Ascending aorta (tissue), 2 donors: ENCODE results near the gene LCP2. TPM values are rescaled to one million over a fixed set of nuclear protein-coding genes. Genes with fewer than 3 reads are reported as not detected.
"Not testable (repeated sequence)": the region's sequence is repeated elsewhere in the genome, so short reads cannot be mapped to it uniquely, and the experiment has no call there.

Experiments
- DNase-seq, 2 donors: peaks; one replicate each; pipeline ENCODE4 v3.0.0-alpha.2; 2019; ENCODE audit warnings: low spot score in 2 of 2
- H3K27ac ChIP-seq, 2 donors: fragments of 200-600 bp; sonication (generic); one replicate each; pipeline ENCODE4 v1.5.1; 2016 to 2017; ENCODE audit warnings: mild to moderate bottlenecking in 1 of 2
- H3K27me3 ChIP-seq: fragments of 200-600 bp; sonication (generic); one replicate; pipeline ENCODE4 v1.5.1; 2017
- H3K36me3 ChIP-seq, 2 donors: fragments of 200-600 bp; sonication (generic); one replicate each; pipeline ENCODE4 v1.5.1; 2016
- H3K4me1 ChIP-seq, 2 donors: fragments of 200-600 bp; sonication (generic); one replicate each; pipeline ENCODE4 v1.5.1; 2016 to 2017; ENCODE audit warnings: mild to moderate bottlenecking in 1 of 2
- H3K4me3 ChIP-seq, 2 donors: fragments of 200-600 bp; sonication (generic); one replicate each; pipeline ENCODE4 v1.5.1; 2016 to 2017; ENCODE audit warnings: mild to moderate bottlenecking in 1 of 2
- H3K9me3 ChIP-seq, 2 donors: fragments of 200-600 bp; sonication (generic); one replicate each; pipeline ENCODE4 v1.5.1; 2016
- intact Hi-C: fragments of 100-400 bp; cut with DNase I; formaldehyde crosslinking; loops from one replicate; pipeline ENCODE4 v1.15.1; 2023
- total RNA-seq: library from RNA; depleted of rRNA; stranded (reverse); fragments of >200 nt; gene quantifications from one replicate; pipeline ENCODE4 v1.1.0, GENCODE V29; 2016
- TF ChIP-seq, protein P1 (sequence below), 3 experiments: fragments of 200-600 bp in 2 of 3; fragments of 450-650 bp in 1 of 3; sonication (generic) in 2 of 3; IDR thresholded peaks; one replicate each; pipeline ENCODE4 v1.5.1; 2016 to 2019; ENCODE audit warnings: antibody characterized with exemption in 3 of 3, mild to moderate bottlenecking in 1 of 3, moderate library complexity in 1 of 3

The LCP2 gene
- total RNA-seq, 1 donor from 2014 or later: 9.3 TPM

DNA sequence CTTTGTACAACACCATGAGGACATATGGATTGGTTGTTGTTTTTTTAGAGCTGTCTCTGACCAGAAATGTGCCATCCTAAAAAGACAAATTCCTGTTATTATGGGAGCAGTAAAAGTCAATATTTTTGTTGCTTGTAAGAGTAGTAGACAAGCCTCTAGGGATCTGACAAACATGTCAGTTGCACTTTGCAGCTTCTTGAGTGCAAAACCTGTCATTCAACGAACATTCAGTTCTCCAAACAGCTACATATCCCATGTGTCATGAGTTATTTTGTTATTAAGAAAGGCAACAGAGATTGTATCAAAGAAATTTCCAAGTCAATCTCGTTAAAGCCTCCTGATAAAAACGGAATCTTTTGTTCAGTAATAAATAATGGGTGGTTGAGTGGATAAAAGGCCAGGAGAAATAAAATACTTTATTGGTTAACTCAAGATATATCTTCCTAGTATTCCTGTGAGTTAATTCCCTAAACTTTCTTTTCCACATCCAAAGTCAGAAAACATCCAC, 46.7 kb downstream of the LCP2 start:
- H3K9me3 ChIP-seq: no peaks in the 10 kb centered on the region
- no peaks in the 10 kb centered on the region for H3K36me3 ChIP-seq
- H3K27me3 ChIP-seq: no peaks in the 10 kb centered on the region
- no peak overlapping the region for H3K4me3 ChIP-seq
- intact Hi-C loops: no loop called here
- no peaks in the 10 kb centered on the region for H3K4me1 ChIP-seq
- H3K27ac ChIP-seq: no peak overlapping the region
- TF ChIP-seq, protein P1, sequence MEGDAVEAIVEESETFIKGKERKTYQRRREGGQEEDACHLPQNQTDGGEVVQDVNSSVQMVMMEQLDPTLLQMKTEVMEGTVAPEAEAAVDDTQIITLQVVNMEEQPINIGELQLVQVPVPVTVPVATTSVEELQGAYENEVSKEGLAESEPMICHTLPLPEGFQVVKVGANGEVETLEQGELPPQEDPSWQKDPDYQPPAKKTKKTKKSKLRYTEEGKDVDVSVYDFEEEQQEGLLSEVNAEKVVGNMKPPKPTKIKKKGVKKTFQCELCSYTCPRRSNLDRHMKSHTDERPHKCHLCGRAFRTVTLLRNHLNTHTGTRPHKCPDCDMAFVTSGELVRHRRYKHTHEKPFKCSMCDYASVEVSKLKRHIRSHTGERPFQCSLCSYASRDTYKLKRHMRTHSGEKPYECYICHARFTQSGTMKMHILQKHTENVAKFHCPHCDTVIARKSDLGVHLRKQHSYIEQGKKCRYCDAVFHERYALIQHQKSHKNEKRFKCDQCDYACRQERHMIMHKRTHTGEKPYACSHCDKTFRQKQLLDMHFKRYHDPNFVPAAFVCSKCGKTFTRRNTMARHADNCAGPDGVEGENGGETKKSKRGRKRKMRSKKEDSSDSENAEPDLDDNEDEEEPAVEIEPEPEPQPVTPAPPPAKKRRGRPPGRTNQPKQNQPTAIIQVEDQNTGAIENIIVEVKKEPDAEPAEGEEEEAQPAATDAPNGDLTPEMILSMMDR (IDR thresholded peaks at IDR 0.05): no peak
- DNase-seq: no peak

GRCh38 chr5:170249355-170249754, 48.2 kb downstream of the LCP2 start:
- intact Hi-C loops: no loop called here
- Histone ChIP-seq H3K4me1 (no peaks in the 10 kb centered on the region), H3K27ac (no peak overlapping the region), H3K36me3 (no peaks in the 10 kb centered on the region), H3K9me3 (no peaks in the 10 kb centered on the region), H3K4me3 (no peak overlapping the region), H3K27me3 (no peaks in the 10 kb centered on the region)
- DNase-seq: no peak
- TF ChIP-seq, protein P1 (IDR thresholded peaks at IDR 0.05): no peak

GRCh38 chr5:170248931-170249227, 48.7 kb downstream of the LCP2 start:
- H3K36me3 ChIP-seq, H3K27ac ChIP-seq, DNase-seq, H3K27me3 ChIP-seq, H3K4me1 ChIP-seq, intact Hi-C loops, H3K9me3 ChIP-seq, H3K4me3 ChIP-seq: not testable (repeated sequence)

DNA sequence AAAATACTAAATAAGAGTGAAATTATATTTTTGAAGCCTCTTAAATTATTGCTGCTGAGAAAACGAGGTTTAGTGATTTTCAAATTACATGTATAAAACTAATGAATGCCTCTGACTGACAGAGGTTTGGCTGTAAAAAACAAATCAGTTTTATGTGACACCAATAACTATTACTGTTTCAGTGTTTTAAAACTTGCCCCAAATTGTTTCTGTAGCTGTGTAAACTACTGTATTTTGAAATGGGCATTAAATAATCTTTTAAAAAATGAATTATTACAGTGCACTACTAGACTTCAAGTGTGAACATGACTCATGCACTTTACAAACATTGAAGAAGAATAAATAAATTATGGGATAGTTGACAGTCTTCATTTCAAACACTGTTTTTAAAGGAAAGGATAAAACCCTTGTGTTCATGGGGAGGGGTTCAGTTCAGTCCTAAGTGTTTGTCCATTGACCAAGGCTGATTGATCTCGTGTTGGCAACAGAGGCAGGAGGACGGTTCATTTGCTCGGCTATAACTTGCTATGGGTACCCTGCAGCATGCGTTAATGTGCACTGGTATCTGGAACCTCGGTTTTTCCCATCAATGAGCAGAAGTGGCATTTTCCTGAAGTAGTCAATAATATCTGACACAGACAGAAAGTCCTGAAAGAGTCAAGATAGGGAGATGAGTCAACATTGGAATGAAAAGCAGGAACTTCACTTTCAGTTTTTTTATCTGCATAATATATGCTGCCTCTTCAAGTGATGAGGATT, 49.2 kb downstream of the LCP2 start:
- no peaks in the 10 kb centered on the region for H3K9me3 ChIP-seq
- intact Hi-C loops: no loop called here
- no peaks in the 10 kb centered on the region for H3K27me3 ChIP-seq
- TF ChIP-seq, protein P1 (IDR thresholded peaks at IDR 0.05): no peak
- H3K36me3 ChIP-seq: no peaks in the 10 kb centered on the region
- DNase-seq: no peak
- H3K4me1 ChIP-seq: no peaks in the 10 kb centered on the region
- H3K4me3 ChIP-seq: no peak overlapping the region
- H3K27ac ChIP-seq: no peak overlapping the region

DNA sequence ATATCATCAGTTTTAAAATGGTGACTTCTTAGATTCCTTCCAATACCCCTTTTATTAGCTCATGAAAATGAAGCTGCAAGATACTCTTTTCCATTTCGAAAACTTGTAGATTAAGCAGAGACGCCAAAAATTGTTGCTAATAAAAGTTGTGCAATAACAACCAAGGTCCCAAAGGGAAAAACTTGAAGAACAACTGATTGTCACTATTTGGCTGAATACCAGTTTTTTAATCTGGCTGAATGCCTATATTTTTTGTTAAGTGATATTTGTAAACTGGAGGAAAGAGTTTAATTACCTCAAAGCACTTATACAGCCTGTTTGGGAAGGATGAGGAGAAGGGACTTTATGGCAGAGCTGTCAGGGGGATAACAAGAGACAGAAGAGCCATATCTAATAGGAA, 50.2 kb downstream of the LCP2 start:
- Histone ChIP-seq H3K27me3 (no peaks in the 10 kb centered on the region), H3K4me3 (no peak overlapping the region), H3K4me1 (no peaks in the 10 kb centered on the region), H3K36me3 (no peaks in the 10 kb centered on the region), H3K9me3 (no peaks in the 10 kb centered on the region), H3K27ac (no peak overlapping the region)
- intact Hi-C loops: no loop called here
- TF ChIP-seq, protein P1 (IDR thresholded peaks at IDR 0.05): no peak
- no peak for DNase-seq

GRCh38 chr5:170246126-170246870, 51.3 kb downstream of the LCP2 start:
- intact Hi-C loops: no loop called here
- H3K4me3 ChIP-seq: no peak overlapping the region
- TF ChIP-seq, protein P1 (IDR thresholded peaks at IDR 0.05): no peak
- H3K9me3 ChIP-seq: no peaks in the 10 kb centered on the region
- no peak overlapping the region for H3K27ac ChIP-seq
- no peaks in the 10 kb centered on the region for H3K27me3 ChIP-seq
- DNase-seq: no peak
- no peaks in the 10 kb centered on the region for H3K36me3 ChIP-seq
- no peaks in the 10 kb centered on the region for H3K4me1 ChIP-seq

DNA sequence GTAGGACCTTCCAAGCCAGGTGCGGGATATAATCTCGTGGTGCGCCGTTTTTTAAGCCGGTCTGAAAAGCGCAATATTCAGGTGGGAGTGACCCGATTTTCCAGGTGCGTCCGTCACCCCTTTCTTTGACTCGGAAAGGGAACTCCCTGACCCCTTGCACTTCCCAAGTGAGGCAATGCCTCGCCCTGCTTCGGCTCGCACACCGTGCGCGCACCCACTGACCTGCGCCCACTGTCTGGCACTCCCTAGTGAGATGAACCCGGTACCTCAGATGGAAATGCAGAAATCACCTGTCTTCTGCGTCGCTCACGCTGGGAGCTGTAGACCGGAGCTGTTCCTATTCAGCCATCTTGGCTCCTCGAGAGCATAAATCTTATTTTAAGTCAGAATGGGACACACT, 52.1 kb downstream of the LCP2 start:
- H3K36me3 ChIP-seq, H3K27me3 ChIP-seq, H3K27ac ChIP-seq, H3K9me3 ChIP-seq, intact Hi-C loops, H3K4me3 ChIP-seq, DNase-seq, H3K4me1 ChIP-seq: not testable (repeated sequence)
